ENCODE results near the gene HARS1. TPM values are rescaled to one million over a fixed set of nuclear protein-coding genes. Genes with fewer than 3 reads are reported as not detected.

Gene HARS1
- total RNA-seq, 2 experiments from 2014 or later: 44.3 to 61.6 TPM

DNA sequence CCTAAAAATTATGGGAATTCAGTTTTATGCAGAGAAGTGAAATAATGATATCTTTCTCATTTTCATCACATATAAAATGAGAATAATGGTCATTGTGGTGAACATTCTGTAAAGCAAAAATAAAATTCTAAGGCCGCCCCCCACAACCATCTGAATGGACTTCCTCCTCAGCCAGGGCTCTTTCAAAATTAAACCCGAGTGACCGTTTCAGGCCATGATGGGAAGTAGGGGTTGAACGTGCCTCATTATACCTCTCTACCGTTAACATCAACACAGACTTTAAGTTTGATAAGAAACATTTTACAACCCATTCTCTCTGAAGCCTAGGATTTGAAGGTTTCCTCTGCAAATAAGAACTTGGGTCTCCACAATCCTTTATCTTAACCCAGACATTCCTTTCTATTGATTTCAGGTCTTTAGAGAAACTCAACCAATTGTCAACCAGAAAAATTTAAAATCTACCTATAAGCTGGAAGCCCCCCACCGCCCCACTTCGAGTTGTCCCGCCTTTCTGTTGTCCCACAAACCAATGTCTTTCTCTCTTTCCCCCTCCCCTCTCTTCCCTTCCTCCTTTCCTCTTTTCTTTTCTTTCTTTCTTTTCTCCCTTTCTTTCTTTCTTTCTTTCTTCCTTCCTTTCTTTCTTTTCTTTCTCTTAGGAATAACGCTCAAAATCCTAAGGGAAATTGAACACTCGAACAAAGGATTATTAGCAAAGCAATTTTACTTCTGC, 53.6 kb downstream of the HARS1 start:
- Histone ChIP-seq H3K9me3 (ENCODE audit: low read length) (no peaks in the 10 kb centered on the region), H3K27ac (ENCODE audit: low read depth, low read length, poor library complexity, severe bottlenecking) (no peak overlapping the region), H3K36me3 (ENCODE audit: insufficient read depth, low read length) (peaks cover 12% of the 10 kb centered on the region; the same call in 1 of the 2 replicates), H3K4me2 (ENCODE audit: low read length) (no peak overlapping the region), H3K4me1 (ENCODE audit: insufficient read depth, low read length, poor library complexity, severe bottlenecking) (peaks cover 11% of the 10 kb centered on the region), H3K79me2 (ENCODE audit: insufficient read depth, low read depth, low read length) (peaks cover 5% of the 10 kb centered on the region; the same call in 1 of the 2 replicates), H3K4me3 (ENCODE audit: low read depth, low read length, poor library complexity, severe bottlenecking) (no peak overlapping the region), H2AFZ (ENCODE audit: low read length) (no peak overlapping the region), H3K9me2 (ENCODE audit: insufficient read depth, low read length) (no peaks in the 10 kb centered on the region), H4K20me1 (ENCODE audit: insufficient read depth, low read length) (no peaks in the 10 kb centered on the region)
- POLR2A ChIA-PET: interaction anchor here (0.6 kb wide), 1 partner anchor 672 kb away, joined by 3 read pairs; no protein-coding TSS in a partner anchor
- BruUV-seq (replicated peaks): no TSS peak
- CTCF ChIA-PET (ENCODE audit: unreplicated experiment): no interaction called here
- intact Hi-C loops (cut with micrococcal nuclease; ENCODE audit: unreplicated experiment): loop anchor here (2.0 to 10.0 kb wide), 4 partner anchors 73 to 393 kb away; partner anchors contain the start of genes APBB3, SLC35A4 and SRA1
- no peak for TF ChIP-seq EZH2phosphoT487 (IDR thresholded peaks at IDR 0.05; ENCODE audit: borderline replicate concordance, low read depth, low read length)
- TF ChIP-seq CTCF (conservative IDR thresholded peaks at IDR 0.05; ENCODE audit: low read length): no peak
- DNase-seq (ENCODE audit: low spot score): no peak

DNA sequence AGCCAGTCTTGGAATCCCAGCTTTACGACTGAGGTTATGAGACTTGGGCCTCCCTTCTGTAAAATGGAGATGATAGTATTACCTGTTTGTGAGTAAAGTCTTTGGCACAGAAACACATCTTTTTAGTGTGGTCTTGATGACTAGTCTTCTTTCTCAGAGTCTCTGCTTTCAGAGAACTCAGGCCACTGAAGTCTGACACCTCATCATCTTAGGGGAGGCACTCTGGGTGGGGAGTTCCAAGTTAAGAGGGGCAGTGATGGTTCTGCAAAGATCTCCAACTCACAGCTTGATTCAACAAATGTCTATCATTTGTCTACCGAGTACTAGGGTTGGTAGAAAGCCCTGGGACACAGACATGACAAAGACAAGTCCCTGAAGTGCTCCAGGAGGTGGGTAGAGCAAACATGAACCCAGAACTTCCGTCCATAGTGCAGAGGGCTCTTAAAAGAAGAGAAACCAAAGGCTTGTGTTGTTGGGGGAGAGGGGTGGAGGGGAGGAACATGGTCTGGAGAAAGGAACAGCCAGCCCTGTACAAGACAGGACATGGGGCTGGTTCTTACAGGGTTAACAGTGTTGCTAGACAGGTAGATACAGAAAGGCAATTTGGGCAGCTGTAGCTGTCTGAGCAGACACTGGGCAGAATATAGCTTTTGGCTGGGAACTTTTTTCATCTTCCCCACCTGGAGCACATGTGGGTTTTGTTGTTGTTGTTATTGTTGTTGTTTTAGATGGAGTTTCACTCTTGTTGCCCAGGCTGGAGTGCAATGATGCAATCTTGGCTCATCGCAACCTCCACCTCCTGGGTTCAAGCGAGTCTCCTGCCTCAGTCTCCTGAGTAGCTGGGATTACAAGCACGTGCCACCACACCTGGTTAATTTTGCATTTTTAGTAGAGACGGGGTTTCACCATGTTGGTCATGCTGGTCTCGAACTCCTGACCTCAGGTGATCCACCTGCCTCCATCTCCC, 55.6 kb downstream of the HARS1 start:
- POLR2A ChIA-PET: interaction anchor here (1.1 kb wide), 2 partner anchors 9 to 11 kb away, joined by 3 to 4 read pairs; partner anchors contain the start of gene NDUFA2
- Histone ChIP-seq H3K36me3 (ENCODE audit: insufficient read depth, low read length) (peaks cover 1% of the 10 kb centered on the region; the same call in 1 of the 2 replicates), H3K9me2 (ENCODE audit: insufficient read depth, low read length) (no peaks in the 10 kb centered on the region), H3K4me2 (ENCODE audit: low read length) (no peak overlapping the region), H4K20me1 (ENCODE audit: insufficient read depth, low read length) (no peaks in the 10 kb centered on the region), H3K4me1 (ENCODE audit: insufficient read depth, low read length, poor library complexity, severe bottlenecking) (peaks cover 11% of the 10 kb centered on the region), H3K79me2 (ENCODE audit: insufficient read depth, low read depth, low read length) (peaks cover 5% of the 10 kb centered on the region; the same call in 1 of the 2 replicates), H3K9me3 (ENCODE audit: low read length) (no peaks in the 10 kb centered on the region), H2AFZ (ENCODE audit: low read length) (no peak overlapping the region; the same call in 1 of the 2 replicates), H3K4me3 (ENCODE audit: low read depth, low read length, poor library complexity, severe bottlenecking) (no peak overlapping the region), H3K27ac (ENCODE audit: low read depth, low read length, poor library complexity, severe bottlenecking) (no peak overlapping the region)
- no peak for DNase-seq (ENCODE audit: low spot score)
- TF ChIP-seq EZH2phosphoT487 (IDR thresholded peaks at IDR 0.05; ENCODE audit: borderline replicate concordance, low read depth, low read length): no peak
- no peak for TF ChIP-seq CTCF (conservative IDR thresholded peaks at IDR 0.05; ENCODE audit: low read length)
- intact Hi-C loops (cut with micrococcal nuclease; ENCODE audit: unreplicated experiment): loop anchor here (5.0 to 10.0 kb wide), 2 partner anchors 263 to 391 kb away; no protein-coding TSS in a partner anchor
- no TSS peak for BruUV-seq (replicated peaks)
- CTCF ChIA-PET (ENCODE audit: unreplicated experiment): no interaction called here
